GM06990 (cell line): ENCODE results near the gene AFF4.

Source experiments
- DNase-seq: peaks from one replicate; pipeline ENCODE4 v3.0.0-alpha.2; 2011; ENCODE audit not compliant: insufficient read length; ENCODE audit errors: extremely low read depth
- H3K27me3 ChIP-seq: replicated peaks from 2 replicates; pipeline ENCODE4 v1.6.0; 2011; ENCODE audit warnings: low read length; ENCODE audit not compliant: control insufficient read depth, insufficient read depth
- H3K36me3 ChIP-seq: 2 replicates; pipeline ENCODE4 v1.5.1; 2011; ENCODE audit warnings: low read length; ENCODE audit not compliant: control insufficient read depth, insufficient read depth
- H3K4me3 ChIP-seq: replicated peaks from 2 replicates; pipeline ENCODE4 v1.5.1; 2011; ENCODE audit warnings: low read depth, mild to moderate bottlenecking, control low read depth, low read length
- TF ChIP-seq, protein P1 (sequence below): IDR thresholded peaks from 2 replicates; pipeline ENCODE4 v1.5.1; 2011; ENCODE audit warnings: low read length, control low read depth, mild to moderate bottlenecking, inconsistent platforms; ENCODE audit not compliant: insufficient read depth, poor library complexity, severe bottlenecking

AFF4 gene

GRCh38 chr5:132883261-132883834, 80.1 kb downstream of the AFF4 start:
- TF ChIP-seq, protein P1, sequence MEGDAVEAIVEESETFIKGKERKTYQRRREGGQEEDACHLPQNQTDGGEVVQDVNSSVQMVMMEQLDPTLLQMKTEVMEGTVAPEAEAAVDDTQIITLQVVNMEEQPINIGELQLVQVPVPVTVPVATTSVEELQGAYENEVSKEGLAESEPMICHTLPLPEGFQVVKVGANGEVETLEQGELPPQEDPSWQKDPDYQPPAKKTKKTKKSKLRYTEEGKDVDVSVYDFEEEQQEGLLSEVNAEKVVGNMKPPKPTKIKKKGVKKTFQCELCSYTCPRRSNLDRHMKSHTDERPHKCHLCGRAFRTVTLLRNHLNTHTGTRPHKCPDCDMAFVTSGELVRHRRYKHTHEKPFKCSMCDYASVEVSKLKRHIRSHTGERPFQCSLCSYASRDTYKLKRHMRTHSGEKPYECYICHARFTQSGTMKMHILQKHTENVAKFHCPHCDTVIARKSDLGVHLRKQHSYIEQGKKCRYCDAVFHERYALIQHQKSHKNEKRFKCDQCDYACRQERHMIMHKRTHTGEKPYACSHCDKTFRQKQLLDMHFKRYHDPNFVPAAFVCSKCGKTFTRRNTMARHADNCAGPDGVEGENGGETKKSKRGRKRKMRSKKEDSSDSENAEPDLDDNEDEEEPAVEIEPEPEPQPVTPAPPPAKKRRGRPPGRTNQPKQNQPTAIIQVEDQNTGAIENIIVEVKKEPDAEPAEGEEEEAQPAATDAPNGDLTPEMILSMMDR: peak; percentile 68
- H3K27me3 ChIP-seq: no peaks in the 10 kb centered on the region
- peaks cover 11% of the 10 kb centered on the region for H3K36me3 ChIP-seq
- H3K4me3 ChIP-seq: no peak overlapping the region
- DNase-seq: no peak

- H3K27me3 ChIP-seq: no peaks in the 10 kb centered on the region
- H3K4me3 ChIP-seq: no peak overlapping the region
- TF ChIP-seq, protein P1: no peak
- peaks cover 2% of the 10 kb centered on the region; the same call in 1 of the 2 replicates for H3K36me3 ChIP-seq
- DNase-seq: no peak
These were observed 85.5 kb downstream of the AFF4 start for GRCh38 chr5:132877938-132878337.

DNA sequence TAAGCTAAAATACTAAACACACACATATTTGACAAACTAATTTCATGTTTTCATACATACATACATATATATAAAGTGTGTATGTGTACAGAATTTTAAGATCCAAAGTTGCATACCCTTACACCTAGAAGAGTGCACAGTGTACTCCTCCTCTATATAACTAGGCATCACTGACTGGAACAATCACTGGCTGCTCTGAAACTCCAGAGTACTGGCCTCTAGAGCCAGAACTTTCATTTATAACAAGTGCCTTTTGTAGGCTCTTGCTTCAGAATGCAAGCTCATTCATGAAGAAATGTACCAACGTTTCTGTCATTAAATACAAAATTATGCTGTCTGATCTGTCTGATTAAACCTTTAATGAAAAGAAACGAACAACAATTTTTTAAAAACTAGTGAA, 86.0 kb downstream of the AFF4 start:
- no peaks in the 10 kb centered on the region for H3K27me3 ChIP-seq
- TF ChIP-seq, protein P1: no peak
- H3K36me3 ChIP-seq: peaks cover 2% of the 10 kb centered on the region
- no peak overlapping the region for H3K4me3 ChIP-seq
- no peak for DNase-seq

DNA sequence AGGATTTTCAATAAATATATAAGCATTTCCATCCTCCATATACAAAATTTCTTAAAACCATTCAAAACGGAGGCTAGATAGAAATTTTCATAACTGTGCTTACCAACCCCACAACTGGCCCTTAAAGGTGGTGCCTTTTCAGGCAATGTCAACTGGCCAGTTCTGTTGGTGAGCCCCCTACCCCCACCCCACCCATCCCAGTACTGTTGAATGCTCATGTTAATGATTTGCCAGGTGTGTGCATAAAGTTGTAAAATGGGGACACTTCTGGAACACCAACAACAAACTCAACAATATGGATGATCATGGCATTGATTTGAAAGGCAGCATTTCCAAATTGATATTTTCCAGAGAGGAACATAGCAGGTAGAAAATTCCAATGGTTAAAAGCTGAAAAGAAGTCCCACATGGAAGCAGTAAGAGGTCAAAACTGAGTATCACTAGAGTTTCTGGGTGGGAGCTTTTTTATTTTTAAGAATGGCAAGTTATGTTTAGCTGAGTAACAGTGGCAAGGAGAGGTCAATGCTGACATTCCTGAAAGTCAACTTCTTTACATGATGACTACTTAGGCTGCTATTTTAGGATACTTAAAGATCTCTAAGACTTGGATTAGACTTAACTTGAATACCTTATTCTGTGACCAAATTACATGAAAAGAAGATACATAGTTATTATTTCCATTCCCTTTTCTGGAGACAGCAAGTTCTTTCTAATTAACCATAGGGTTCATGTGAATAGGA, 87.2 kb downstream of the AFF4 start:
- peaks cover 5% of the 10 kb centered on the region for H3K36me3 ChIP-seq

DNA sequence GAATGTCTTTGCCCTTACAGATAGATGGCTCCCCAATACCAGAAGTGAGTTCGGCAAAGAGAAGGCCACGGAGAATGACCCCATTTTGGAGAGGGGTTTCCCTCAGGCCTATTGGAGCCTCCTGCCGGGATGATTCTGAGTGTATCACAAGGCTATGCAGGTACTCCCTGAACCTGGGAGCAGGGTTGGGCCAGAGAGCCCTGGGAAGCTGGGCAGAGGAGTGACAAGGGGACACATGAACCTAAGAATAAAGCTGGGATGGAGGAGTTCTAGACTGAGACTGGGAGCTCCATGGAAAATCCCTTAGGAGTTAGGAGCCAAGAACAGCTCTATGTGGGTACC, 89.5 kb downstream of the AFF4 start:
- H3K36me3 ChIP-seq: peaks cover 6% of the 10 kb centered on the region

More for the DNA sequence above, 87.2 kb downstream of the AFF4 start:
- Histone ChIP-seq H3K27me3 (no peaks in the 10 kb centered on the region), H3K4me3 (no peak overlapping the region)
- DNase-seq: no peak
- TF ChIP-seq, protein P1: no peak

More for the DNA sequence above, 89.5 kb downstream of the AFF4 start:
- no peak for DNase-seq
- TF ChIP-seq, protein P1: no peak
- Histone ChIP-seq H3K27me3 (no peaks in the 10 kb centered on the region), H3K4me3 (no peak overlapping the region)
